ENCODE data around the gene CSNK1G2.

DNA sequence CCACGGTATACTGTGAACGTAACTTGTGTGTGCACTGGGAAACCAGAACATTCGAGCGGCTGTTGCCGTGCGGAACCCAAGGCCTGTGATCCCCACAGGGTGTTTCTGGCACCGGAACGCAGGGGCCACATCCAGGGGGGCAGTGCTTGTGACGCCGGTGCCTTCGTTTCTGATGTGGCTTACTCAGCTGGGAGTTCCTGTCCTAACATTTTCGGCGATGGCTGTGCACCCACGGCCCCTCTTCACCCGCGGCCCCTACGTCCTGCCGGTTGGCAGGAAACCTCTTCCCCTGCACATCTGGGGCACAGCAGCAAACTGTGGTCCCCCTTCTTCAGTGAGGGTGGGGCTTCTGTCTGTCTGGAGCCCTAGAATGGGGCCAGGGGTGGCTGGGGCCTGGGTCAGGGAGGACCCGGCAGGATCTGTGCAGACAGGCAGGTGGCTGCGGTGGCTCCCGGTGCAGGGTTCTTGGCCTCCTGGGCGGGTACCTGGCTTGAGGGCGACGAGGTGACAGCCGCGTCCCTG is 26.2 kb downstream of the CSNK1G2 start:
- TF ChIP-seq, protein P1, sequence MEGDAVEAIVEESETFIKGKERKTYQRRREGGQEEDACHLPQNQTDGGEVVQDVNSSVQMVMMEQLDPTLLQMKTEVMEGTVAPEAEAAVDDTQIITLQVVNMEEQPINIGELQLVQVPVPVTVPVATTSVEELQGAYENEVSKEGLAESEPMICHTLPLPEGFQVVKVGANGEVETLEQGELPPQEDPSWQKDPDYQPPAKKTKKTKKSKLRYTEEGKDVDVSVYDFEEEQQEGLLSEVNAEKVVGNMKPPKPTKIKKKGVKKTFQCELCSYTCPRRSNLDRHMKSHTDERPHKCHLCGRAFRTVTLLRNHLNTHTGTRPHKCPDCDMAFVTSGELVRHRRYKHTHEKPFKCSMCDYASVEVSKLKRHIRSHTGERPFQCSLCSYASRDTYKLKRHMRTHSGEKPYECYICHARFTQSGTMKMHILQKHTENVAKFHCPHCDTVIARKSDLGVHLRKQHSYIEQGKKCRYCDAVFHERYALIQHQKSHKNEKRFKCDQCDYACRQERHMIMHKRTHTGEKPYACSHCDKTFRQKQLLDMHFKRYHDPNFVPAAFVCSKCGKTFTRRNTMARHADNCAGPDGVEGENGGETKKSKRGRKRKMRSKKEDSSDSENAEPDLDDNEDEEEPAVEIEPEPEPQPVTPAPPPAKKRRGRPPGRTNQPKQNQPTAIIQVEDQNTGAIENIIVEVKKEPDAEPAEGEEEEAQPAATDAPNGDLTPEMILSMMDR (IDR thresholded peaks at IDR 0.05): no peak
- TF ChIP-seq POLR2A (IDR thresholded peaks at IDR 0.05): no peak
- TF ChIP-seq POLR2AphosphoS5 (IDR thresholded peaks at IDR 0.05; ENCODE audit: insufficient read depth in 1 of 2, low read depth in 1 of 2): no peak

Data from vagina (tissue), 2 donors.